HG03135 (cell line): ENCODE results near the gene MEI1.
"Not testable (repeated sequence)": the region's sequence is repeated elsewhere in the genome, so short reads cannot be mapped to it uniquely, and the experiment has no call there.

ENCODE experiments used
- ATAC-seq: cut with Tn5 transposase; IDR thresholded peaks from one replicate; pipeline ENCODE4 v1.9.1; 2021; ENCODE audit warnings: mild to moderate bottlenecking, moderate library complexity; ENCODE audit not compliant: unreplicated experiment

Gene MEI1

DNA sequence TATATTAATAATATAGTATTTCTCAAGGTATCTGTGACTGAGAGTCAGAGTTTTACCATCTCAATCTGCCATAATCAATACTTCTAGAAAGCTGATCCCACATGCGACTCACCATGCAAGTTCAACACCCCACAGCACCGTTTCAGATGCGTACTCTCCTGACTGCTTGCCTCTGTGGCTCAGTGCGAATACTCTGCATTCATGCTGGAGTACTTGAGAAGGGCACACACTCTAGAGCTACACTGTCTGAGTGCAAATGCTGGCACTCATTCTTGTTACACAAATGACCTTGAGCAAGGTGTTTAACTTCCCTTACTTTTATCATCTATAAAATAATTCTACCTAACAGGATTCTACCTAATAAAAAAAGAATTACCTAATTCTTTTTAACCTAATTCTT is 23.2 kb upstream of the MEI1 start:
- no peak for ATAC-seq

DNA sequence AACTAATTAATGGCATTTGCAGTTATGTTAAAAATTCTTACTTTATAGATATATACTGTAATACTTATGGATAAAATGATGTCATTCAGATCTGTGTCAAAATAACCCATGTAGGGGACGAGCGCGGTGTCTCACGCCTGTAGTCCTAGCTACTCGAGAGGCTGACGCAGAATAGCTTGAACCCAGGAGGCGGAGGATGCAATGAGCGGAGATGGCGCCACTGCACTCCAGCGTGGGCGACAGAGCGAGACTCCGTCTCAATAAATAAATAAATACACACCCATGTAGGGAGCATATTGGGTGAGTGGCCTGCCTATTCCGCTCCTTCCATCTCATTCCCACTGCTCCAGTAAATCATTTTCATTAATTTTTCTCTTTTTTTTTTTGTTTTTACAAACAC is 17.7 kb upstream of the MEI1 start:
- ATAC-seq: no peak

DNA sequence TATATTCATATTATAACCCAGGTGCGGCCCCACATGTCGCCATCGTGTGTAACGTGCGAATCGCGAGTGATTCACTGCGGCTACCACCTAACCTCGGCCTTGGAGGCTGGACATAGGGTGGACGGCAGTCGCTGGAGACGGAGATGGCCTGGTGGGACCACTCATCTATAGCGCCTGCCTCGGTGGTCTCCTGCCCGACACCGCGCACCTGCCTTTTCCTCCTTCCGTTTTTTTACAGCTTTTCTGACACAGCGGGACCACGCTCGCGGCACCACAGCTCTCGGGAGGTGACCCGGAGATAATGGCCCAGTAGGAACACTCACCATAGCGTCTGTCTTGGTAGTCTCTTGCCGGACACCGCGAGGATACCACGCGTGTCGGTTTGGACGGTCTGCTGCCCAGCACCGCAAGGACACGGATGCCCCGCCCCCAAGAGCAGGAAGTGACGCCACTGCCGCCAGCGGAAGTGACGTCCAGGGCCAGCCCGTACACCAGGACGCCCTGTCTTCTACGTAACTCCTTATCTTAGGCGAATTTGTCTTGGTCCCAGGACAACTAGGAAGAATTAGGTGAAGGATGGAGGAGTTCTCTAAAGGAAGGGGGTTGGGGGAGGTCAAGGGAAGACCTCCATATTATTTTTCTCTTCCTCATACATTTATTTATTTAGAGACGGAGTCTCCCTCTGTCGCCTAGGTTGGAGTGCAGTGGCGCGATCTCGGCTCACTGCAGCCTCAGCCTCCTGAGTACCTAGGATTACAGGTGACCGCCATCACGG is 17.1 kb upstream of the MEI1 start:
- peak; percentile 83 for ATAC-seq

DNA sequence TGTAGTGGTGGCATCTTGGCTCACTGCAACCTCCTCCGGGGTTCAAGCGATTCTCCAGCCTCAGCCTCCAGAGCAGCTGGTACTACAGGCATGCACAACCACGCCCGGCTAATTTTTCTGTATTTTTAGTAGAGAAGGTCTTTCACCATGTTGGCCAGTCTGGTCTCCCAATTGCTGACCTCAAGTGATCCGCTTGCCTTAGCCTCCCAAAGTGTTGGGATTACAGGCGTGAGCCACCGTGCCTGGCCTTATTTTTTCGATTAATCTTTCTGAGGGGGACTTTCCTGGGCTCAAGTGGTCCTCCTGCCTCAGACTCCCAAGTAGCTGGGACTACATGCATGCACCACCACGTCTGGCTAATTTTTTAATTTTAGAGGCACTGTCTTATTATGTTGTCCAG is 16.3 kb upstream of the MEI1 start:
- no peak for ATAC-seq

DNA sequence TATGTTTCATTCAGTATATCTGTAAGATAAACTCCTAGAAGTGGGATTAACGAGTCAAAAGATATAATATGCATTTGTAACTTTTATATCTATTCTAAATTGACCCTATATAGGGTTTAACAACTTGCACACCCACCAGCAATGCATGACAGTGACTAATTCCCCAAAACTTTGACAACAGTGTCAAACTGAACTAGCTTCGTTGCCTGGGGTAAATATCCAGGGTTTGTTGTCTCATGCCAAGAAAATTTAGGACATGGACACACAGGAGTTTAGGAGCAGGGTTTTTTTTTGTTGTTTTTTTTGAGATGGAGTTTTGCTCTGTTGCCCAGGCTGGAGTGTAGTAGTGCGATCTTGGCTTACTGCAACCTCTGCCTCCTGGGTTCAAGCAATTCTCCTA is 15.7 kb upstream of the MEI1 start:
- ATAC-seq: no peak

DNA sequence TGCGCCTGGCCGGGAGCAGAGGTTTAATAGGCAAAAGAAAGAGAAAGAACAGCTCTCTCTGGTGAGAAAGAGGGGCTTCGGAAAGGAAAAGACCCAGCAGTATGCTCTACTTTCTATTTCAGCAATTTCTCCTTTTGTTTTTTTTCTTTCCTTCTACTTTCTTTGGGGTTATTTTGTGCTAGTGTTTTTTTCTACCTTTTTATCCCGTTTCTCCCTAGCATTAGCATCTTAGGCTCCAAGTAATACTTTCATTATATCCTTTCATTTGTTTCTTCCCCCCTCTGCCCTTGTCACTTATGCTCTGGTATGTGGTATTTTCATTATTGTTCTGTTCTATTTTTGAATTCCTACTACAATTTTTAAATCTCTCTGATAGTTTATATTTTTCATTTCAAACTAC is 15.1 kb upstream of the MEI1 start:
- no peak for ATAC-seq

DNA sequence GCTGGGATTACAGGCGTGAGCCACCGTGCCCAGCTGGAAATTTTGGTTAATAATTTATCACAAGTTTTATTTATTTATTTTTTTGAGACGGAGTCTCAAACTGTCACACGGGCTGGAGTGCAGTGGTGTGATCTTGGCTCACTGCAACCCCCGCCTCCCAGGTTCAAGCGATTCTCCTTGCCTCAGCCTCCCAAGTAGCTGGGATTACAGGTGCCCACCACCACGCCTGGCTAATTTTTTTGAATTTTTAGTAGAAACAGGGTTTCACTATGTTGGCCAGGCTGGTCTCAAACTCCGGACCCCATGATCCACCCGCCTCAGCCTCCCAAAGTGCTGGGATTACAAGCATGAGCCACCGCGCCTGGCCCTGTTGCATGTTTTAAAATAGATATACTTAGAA is 12.4 kb upstream of the MEI1 start:
- ATAC-seq: not testable (repeated sequence)

DNA sequence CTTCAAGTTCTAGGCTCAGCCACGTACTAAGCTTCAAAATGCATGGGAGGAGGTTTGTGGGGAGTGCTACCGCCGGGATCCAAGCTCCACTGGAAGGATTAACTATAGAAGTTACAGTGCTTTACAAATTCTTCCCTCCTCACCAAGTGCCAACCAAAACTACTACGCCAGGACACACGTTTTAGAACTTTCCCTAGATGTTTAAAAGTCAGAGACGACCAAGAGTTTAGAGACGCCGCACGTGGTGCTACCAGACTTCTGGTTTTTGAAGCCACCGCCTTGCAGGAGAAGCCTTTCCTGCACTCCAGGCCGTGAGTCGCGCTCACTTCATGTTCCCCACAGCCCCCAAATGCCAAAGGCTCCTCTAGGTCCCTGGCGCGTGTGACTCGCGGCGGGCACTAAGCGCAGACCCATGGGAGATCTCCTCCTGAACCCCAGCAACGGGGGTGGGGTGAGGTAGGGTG is 11.4 kb upstream of the MEI1 start:
- no peak for ATAC-seq

DNA sequence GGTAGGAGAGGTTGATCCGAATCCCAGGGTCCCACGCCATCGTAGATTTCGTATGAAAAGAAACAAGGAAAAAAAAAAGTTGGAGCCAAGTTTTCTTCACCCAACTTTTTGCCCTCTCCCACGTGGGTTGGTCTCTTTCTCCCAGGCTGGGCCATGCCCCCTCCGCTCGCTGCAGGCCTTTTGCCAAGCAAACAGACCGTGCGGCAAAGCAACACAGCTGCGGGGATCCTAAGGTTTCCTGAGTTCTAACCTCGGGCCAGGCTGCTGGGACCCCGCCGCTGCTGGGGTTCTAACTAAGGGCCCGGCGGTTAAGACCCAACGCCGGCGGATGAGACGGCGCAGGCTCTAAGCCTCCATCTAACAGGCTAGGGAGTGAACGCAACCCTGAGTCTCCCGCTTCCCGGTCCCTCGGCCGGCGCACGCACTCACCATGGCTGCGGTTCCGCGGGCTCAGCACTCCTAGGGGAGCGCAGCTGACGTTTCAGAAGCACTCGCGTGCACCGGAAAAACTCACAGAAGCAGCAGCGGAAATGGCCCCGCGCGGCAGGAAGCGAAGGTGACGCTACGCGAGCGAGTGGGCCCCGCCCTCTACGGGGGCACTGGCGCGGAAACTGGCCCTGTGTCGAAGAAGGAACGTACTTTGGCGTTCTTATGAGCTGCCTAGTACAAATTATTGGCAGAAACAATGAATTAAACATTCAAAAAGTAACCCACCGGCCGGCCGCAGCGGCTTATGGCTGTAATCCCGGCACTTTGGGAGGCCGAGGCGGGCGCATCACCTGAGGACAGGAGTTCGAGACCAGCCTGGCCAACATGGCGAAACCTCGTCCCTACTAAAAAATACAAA is 10.7 kb upstream of the MEI1 start, which contains the start of gene SNU13:
SNU13 (minus strand) TSS at position 503 of the 847 bp plus-strand sequence; CDS start at position 432, 71 bp downstream.
- ATAC-seq: peak; percentile 85

DNA sequence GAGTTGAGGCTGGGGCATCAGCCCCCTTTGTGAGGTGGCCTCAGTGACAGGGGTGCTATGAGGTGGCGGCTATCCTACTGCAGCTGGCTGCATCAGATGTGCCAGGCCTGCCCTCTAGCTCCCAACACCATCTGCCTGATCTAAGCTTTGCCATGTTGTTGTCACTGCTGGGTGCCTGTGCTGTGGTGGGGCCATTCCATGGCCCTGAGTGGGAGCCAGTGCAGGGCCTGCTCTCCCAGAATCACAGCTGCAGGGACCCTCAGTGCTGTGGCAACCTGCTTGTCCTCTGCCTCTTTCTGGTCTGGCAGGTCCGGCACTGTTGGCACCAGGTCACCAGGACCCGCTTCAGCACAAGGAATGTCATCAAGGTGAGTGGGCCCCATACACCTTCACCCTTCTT is 8.8 kb upstream of the MEI1 start:
- no peak for ATAC-seq

DNA sequence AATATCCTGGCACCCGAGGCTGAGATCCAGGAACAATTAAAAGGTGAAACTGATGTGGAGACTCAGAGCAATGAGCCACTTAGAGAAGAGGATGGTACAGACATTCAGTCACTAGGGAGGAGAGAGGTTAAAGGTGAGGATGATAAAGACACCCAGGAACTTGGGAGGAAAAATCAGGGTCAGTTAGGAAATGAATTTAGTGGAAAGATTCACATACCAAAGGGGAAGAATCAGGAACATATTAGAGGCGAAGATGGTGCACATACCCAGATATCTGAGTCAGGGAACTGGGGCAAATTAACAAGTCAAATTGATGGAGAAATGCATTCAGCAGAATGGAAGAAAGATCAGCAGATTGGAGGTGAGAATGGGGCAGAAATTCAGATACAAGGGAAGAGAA is 4.1 kb upstream of the MEI1 start:
- no peak for ATAC-seq

DNA sequence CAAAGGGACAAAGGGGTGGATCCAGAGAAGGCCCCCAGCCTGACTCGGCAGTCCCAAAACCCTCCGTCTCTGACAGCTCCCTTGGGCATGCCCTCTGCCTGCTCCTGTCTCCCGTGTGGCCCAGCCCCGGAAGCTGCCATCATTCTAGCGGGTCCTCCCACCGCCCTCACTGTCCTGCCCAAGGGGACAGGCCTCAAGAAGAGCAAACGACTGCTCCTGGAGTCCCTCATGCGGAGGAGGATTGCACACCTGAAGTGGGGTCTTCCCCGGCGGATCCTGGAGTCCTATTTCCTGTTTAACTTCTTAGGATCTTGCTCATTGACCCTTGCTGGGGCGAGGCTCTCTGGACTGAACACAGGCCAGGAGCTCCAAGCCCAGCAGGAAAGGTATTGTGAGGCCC is 2.6 kb upstream of the MEI1 start:
- ATAC-seq: no peak

DNA sequence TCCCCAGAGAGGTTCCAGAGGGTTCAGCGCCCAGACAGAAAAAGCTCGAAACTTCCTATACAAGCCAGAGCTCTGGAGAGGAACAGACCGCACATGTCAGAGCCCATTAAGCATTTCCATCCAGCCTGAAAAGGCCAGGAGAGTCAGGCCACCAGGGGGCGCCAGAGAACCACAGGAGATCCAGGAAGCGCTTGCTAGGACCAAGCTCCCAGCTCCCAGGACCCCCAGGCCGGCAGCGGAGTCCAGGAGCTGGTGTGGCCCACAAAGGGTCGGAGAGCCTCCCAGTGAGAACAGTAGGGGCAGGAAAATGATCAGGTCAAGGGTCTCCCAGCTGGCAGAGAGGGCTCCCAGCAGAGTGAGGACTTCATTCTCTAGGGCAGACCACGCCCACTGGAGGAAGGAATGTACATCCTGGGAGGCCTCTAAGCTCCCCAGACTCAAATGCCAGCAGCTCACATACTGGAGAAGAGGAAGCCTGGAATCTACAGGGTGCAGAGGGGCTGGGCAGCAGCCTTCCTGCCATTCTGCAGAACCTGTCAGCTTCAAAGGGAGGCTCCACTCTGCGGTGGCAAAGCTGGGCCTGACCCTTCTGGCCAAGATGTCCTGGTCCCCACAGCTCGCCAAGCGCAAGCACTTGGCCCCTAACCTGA is 2.1 kb upstream of the MEI1 start:
- ATAC-seq: no peak

DNA sequence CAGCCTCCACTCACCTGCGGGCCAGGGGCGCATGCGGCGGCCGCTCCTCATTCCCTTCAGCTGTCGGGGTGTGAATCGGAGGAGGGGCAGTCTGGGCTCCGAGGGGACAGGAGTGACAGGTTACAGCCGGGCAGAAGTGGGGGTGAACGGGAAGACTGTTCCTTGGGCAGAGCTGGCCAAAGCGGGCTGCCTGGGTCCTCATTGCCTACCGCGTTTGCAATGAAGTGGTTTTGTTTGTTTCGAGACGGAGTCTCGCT is 733 bp downstream of the MEI1 start:
- no peak for ATAC-seq

DNA sequence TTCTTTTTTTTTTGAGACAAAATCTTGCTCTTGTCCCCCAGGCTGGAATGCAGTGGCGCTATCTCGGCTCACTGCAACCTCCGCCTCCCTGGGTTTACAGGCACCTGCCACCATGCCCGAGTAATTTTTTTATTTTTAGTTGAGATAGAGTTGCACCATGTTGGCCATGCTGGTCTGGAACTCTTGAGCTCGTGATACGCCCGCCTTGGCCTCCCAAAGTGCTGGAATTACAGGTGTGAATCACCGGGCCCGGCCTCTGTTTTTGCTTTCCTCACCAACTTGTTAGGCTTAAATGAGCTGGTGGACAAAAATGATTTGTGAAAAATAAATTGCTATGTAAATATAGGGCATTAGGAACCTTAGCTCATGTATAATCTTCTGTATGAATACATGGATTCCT is 3.5 kb downstream of the MEI1 start:
- ATAC-seq: no peak

DNA sequence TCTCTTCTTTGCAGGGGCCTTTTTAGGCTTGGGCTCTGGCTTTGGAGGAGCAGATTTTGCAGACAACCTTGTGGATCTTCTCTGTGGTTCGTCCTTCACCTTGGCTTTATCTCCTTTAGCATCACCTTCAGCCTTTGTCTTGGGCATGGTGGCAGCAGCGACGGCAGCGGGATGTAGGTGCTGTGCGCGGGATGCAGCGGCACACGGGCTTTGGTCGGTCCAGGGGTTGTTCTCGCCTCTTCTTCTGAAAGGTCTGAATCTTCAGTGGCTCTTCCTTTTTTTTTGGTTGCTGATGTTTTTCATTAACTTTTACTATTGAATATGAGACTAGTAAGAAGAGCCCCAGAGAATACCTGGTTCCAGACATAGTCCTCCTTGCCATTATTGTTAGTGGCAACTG is 10.0 kb downstream of the MEI1 start:
- no peak for ATAC-seq

DNA sequence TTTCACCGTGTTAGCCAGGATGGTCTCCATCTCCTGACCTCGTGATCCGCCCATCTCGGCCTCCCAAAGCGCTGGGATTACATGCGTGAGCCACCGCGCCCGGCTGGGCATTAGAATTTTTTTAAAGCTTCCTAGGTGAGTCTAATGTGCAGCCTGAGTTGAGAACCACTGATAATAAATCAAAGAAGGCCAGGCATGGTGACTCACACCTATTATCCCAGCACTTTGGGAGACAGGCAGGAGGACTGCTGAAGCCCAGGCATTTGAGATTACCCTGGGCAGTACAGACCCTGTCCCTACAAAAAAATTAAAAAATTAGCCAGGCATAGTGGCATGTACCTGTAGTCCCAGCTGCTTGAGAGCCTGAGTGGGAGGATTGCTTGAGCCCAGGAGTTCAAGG is 13.7 kb downstream of the MEI1 start:
- no peak for ATAC-seq

DNA sequence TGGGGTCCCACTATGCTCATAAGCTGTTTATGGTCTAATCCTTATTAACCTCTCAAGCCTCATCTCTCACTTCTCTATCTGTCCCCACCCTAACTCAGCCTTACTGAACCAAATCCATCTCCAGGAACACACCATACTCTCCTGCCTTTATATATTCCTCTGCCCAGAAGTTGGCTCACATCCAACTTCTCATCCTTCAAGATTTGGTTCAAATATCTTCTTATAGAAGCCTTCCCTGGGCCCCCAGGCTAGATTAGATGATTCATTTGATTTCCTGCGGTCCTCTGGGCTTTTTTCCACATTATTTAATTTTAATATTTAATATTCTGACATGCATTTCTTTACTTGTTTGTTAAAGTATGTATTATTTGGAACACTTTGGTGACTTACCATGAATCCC is 23.2 kb downstream of the MEI1 start:
- ATAC-seq: no peak

DNA sequence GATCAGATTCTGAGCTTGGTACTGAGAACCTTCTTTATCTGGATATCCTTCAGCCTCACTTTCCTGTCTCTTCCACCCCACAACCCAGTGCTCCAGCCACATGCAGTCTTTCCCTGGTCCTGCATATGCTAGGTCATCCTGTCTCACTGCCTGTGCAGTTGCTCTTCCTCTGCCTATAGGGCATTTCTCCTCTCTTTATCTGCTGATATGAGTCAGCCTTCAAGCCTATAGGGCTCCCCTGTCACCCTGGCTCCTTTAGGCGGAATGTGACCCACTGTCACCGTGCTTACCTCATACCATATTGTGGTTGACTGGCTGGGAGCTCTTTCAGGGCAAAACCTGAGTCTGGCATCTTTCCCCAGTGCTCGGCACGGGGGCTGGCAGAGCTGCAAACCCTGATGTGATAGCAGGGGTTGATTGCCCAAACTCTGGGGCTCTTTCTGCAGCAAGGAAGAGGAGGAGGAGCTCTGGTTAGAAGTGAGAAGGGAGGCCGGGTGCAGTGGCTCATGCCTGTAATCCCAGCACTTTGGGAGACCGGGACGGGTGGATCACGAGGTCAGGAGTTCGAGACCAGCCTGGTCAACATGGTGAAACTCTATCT is 26.3 kb downstream of the MEI1 start:
- ATAC-seq: no peak

DNA sequence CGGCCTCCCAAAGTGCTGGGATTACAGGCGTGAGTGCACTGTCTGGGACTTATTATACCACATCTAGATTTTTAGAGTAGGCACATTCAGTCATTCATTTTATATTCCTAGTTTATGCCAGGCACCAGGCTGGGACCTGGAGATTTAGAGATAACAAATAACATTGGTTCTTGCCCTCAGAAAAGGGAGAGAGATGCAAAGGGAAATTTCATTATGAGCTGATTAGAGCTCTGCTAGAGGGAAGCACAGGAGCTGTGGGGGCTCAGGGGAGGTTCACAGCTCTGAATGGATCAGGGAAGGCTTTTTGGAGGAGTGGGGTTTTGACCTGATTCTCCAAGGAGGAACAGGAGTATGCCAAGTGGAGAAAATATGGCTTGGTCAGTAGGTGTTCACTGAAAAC is 32.3 kb downstream of the MEI1 start:
- no peak for ATAC-seq

DNA sequence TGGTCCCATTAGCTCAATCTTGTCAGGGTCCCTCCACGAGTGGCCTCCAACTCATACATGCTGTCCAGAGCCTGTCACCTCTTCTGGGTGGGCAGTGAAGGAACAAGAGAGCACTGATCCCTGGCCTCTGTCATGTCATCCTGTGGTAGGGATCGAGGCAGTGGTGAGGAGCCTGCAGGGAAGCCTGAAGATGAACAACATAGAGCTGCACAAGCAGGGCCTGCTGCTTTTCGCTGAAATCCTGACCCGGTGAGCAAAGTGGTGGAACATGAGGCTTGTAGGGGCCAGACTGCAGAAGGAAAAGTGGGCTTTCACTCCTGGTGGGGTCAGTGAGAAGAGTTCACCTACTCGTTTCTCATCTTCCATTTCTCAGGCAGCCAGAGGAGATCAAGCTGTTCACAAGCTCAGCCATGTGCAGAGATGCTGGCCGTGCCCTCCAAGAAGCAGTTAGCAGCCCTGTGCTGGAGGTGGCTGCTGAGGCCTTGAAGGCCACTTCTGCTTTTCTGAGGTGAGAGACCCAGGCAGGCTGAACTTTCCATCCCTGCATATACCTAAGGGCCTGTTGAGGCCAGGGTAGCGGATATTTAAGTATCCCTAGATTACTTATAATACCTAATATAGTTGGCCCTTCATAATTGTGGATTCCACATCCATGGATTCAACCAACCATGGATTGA is 32.9 kb downstream of the MEI1 start:
- no peak for ATAC-seq
